HG03457 (cell line): ENCODE measurements around the gene SMC1A.
"Not testable (repeated sequence)": the region's sequence is repeated elsewhere in the genome, so short reads cannot be mapped to it uniquely, and the experiment has no call there.

Source experiments
- ATAC-seq: cut with Tn5 transposase; IDR thresholded peaks from one replicate; pipeline ENCODE4 v1.9.1; 2021; ENCODE audit warnings: moderate number of reproducible peaks; ENCODE audit not compliant: unreplicated experiment

SMC1A gene

GRCh38 chrX:53422086-53422860 lies at the start of gene SMC1A:
Gene SMC1A (minus strand): TSS chrX:53422654. CDS start chrX:53422600, 54 bp downstream.
- peak; percentile 89 for ATAC-seq

- ATAC-seq = no peak
Observed at GRCh38 chrX:53471346-53471745, 48.9 kb upstream of the SMC1A start.

- not testable (repeated sequence) for ATAC-seq
Observed at GRCh38 chrX:53468659-53469058, 46.2 kb upstream of the SMC1A start.

GRCh38 chrX:53458082-53458481 lies 35.6 kb upstream of the SMC1A start:
- no peak for ATAC-seq

- no peak for ATAC-seq
Observed at GRCh38 chrX:53456254-53456653, 33.8 kb upstream of the SMC1A start.

- ATAC-seq = no peak
Observed at GRCh38 chrX:53452812-53453211, 30.4 kb upstream of the SMC1A start.

GRCh38 chrX:53449632-53450031 lies 27.2 kb upstream of the SMC1A start:
- no peak for ATAC-seq

- no peak for ATAC-seq
Observed at GRCh38 chrX:53447441-53447840, 25.0 kb upstream of the SMC1A start.

GRCh38 chrX:53445977-53446376 lies 23.5 kb upstream of the SMC1A start:
- ATAC-seq = no peak

- ATAC-seq = no peak
Observed at GRCh38 chrX:53442322-53442631, 19.8 kb upstream of the SMC1A start.

GRCh38 chrX:53441531-53442321 lies 19.3 kb upstream of the SMC1A start:
- no peak for ATAC-seq

- no peak for ATAC-seq
Observed at GRCh38 chrX:53440621-53441517, 18.4 kb upstream of the SMC1A start.

- ATAC-seq = no peak
Observed at GRCh38 chrX:53440101-53440500, 17.6 kb upstream of the SMC1A start.

- ATAC-seq = no peak
Observed at GRCh38 chrX:53438832-53439230, 16.4 kb upstream of the SMC1A start.

- ATAC-seq = no peak
Observed at GRCh38 chrX:53438174-53438831, 15.8 kb upstream of the SMC1A start.

GRCh38 chrX:53437206-53437605 lies 14.8 kb upstream of the SMC1A start:
- no peak for ATAC-seq

GRCh38 chrX:53435997-53436396 lies 13.5 kb upstream of the SMC1A start:
- ATAC-seq = no peak

GRCh38 chrX:53433651-53434639 lies 11.5 kb upstream of the SMC1A start, which contains the start of gene HSD17B10:
Gene HSD17B10 (minus strand): TSS chrX:53434370. CDS start chrX:53434345, 25 bp downstream.
- peak; percentile 96 for ATAC-seq

- no peak for ATAC-seq
Observed at GRCh38 chrX:53430231-53430630, 7.8 kb upstream of the SMC1A start.
